ENCODE data around the gene HLA-DQA1.
"Not testable (repeated sequence)": the region's sequence is repeated elsewhere in the genome, so short reads cannot be mapped to it uniquely, and the experiment has no call there.

The HLA-DQA1 gene

DNA sequence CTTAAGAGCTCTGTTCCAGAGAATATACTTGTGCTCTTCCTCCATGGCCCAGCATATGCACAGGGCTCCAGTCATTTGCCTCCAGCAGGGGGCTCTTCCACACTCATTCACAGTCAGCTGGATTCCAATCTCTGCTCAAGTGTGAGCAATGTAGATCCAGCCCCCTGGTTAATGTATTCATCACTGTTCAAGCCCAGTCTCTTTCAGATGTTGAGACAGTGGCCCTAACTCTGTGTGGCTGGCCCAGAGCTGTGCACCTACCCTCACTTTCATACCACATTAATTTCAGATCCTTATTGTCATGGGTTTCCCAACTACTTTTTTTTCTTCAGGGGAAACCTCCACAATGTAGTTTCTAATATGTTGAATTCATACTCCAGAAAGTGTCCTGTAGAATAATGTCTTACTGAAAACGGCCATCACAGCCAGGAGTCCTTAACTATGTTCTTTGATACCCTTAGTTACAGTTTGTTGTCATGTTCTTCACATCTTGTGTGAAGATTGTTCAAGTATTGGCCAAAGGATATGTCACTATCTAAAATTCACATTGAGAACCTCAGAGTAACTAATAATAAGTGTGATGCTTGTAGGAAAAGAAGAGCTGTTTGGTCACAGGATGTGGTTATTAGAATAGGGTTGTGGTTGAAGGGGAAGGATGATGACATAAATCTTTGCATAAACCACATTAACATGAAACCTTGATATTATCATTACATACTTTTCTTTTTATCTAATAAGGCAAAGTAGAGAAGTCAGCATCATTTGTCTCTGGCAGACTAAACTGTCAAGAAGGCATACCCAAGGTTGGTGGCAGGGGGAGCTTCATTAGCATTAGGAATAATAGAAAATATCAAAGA lies 14.4 kb upstream of the HLA-DQA1 start:
- DNase-seq, result peak; percentile 21

DNA sequence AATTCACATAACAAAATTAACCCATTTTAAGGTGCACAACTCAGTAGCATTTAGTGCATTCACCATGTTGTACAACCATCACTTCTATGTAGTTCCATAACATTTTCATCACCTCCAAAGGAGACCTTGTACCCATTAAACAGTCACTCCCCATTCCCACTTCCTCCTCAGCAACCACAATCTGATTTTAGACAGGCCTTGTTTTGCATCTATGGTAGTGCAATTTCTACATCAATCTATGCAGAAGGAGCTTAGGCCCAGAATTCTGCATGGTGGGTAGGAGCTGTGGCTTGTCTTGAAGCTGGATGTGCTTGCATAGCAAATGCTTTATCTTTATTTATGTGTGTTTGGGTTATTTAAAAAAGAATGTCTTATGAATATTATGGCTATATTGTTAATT lies 13.5 kb upstream of the HLA-DQA1 start:
- DNase-seq, result no peak

DNA sequence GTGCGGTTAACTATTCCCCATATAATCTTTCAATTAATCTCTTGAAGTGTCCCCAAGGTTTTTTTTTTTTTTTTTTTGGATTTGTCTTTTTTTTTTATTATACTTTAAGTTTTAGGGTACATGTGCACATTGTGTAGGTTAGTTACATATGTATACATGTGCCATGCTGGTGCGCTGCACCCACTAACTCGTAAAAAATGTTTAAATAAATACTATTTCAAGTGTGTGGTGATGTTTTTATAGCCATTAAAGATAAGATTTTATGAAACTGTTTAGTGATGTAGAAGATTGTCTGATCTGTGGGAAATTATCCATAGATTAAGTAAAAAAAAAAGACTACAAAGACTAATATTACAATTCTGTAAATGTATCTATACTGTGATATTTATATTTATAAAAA lies 12.6 kb upstream of the HLA-DQA1 start:
- no peak for DNase-seq

DNA sequence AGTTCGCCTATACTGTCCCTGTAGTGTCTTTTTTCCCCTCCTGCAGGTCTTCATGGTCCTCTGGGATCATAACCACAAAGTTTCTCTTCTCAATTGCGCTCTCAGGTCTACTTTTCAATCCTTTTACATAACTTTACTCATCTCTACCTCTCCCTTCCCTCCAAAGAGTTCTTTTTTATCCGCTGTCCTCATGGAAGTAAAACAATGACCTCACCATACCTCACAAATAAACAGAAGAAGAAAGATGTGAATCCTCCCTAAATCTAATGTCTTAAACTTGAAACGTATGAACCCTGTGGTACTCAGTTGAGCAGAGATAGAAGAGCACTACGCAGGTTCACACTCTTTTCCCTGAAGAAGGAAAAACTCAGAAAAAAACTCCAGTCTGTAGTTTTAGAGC lies 12.1 kb upstream of the HLA-DQA1 start:
- no peak for DNase-seq

DNA sequence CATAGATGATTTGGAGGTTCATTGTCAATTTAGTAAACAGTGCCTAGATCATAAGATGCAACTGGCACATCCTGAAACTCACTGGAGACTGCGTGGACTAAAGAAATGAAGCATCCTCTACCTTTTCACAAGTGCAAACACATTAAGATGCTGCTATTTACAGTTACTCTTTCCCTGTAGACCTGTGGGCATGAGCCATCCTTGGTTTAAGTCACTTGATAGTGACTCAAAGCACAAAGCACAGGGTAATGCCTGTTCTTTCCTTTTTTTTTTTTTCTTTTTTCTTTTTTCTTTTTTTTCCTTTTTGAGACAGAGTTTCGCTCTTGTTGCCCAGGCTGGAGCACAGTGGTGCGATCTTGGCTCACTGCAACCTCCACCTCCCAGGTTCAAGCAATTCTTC lies 10.0 kb upstream of the HLA-DQA1 start:
- DNase-seq, result no peak

DNA sequence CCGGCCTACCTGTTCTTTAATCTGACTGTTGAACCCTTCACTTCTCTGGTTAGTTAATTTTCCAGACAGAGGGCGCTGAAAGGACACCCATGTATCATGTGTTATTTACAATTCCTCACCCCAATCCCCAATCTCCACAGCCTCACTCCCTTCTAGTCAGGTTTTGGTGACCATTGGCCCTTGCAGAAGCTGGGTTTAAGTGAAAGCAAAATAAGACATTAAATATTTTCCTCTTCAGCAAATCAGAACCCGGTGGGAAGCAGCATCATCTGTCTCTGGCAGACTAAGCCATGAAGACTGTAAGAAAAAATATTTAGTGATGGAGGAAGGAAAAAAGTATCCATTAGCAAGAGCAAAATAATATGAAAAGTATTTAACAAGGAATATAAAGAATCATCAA lies 9.4 kb upstream of the HLA-DQA1 start:
- DNase-seq, result no peak

DNA sequence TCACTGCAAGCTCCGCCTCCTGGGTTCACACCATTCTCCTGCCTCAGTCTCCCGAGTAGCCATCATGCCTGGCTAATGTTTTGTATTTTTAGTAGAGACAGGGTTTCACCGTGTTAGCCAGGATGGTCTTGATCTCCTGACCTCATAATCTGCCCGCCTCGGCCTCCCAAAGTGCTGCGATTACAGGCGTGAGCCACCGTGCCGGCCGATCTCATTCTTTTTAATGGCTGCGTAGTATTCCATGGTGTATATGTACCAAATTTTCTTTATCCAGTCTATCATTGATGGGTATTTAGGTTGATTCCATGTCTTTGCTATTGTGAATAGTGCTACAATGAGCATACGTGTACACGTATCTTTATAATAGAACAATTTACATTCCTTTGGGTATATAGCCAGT lies 7.4 kb upstream of the HLA-DQA1 start:
- not testable (repeated sequence) for DNase-seq

DNA sequence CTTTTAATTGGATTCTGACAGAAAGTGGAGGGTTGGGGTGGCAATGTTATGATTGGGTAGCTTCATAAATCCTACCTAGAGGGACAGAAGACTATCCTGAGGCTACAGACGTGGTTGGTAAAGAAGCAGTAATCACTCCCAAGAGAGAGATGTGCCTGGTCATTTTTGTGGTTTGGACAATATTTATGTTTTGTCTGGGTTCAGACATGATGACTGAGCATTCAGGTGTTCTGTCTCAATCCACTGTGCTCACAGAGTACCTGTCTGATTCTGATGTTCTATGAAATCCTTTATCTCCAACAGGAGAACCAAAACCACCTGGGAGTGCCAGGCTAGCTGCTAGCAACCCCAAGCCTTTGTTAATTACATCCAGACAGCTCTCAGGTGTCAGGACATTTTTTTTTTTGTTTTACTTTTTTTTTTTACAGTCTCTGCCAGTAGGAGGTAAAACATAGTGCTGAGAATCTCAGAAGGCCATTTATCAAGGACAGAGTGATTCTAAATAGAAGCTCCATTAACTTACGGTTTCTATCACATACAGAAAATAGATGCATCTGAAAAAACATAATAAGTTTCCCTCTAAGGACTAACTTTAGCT lies 1.6 kb upstream of the HLA-DQA1 start:
- DNase-seq, result no peak

DNA sequence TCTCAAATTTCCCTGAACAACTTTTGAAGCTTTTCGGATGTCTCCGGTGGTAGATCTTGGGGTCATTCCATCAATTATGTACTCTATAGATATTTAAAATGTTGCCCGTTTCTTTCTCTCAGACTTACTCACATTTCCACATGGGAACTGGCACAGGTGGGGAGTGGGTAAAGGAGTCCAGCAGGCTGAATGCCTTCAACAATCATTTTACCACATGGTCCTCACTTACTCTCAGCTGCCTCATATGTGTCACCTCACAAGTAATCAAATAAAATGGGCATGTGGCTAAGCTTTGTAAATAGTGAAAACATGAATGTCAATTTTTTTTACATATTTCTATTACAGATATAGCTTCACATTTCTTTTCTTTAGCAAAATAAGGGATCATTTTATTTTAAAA lies 677 bp downstream of the HLA-DQA1 start:
- DNase-seq, result no peak

DNA sequence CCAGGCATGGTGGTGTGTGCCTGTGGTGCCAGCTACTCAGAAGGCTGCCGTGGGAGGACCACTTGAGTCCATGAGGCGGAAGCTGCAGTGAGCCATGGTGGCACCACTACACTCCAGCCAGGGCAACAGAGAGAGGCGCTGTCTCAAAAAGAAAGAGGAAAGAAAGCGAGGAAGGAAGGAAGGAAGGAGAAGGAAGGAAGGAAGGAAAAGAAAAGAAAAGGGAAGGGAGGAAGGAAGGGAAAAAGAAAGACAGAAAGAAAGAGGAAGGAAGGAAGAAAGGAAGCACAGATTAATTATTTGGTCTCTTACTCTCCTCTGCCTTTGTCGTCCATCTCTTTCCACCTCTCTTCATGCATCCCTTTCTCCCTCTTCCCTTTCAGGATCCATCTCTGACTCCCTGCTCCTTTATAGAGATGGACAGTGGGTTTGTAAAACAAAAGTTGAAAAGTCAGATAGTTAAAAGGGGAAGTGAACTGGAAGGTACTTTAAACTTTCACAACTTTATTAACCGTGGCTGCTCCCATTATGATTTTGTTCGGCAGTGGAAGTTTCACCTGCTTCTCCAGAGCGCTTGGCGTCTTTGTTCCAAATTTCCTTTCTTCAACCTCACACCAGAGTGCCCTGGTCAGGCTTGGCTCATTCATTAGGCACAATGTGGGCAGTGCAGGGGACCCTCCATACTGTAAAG lies 1.5 kb downstream of the HLA-DQA1 start:
- no peak for DNase-seq

DNA sequence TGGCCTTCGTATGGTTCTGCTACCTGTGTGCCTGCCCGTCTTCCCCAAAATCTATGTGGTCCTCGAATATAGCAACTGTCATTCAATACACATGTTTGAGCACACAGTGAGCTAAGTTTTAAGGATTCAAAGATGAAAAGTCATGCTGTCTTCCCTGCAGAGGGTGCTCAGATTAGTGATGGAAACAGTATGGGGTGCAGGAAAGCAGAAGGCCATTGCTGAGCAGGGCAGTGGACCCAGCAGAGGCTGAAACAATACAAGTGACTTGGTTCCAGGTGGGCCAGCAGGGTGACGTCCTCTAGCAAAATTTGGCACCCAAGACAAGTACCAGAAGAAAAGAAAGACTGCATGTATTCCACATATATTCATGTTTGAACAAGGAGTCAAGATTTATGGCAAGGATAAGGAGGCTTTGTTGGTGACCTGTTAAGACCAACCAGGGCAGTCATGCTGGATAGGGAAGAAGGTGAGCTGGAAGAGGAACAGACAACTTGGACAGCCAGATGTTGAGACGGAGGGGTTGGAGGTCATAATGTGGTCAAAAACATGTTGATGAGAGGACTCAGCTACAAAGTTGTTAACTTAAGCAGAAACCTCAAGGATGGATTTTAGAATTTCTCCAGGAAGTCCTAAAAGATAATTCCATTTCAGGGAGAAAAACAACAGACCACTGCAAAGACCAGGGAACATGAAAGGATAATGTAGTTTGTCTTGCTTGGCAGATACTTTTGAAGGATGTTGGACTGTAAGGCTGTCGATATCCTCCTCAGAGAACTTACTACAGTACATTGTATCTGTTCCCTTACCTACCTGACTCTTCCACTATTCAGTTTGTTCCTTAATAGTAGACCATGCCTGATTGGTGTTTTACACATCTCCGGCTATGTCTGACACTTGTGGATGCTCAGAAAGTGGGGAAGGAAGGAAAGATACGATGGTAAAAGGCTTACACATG lies 2.5 kb downstream of the HLA-DQA1 start:
- no peak for DNase-seq

DNA sequence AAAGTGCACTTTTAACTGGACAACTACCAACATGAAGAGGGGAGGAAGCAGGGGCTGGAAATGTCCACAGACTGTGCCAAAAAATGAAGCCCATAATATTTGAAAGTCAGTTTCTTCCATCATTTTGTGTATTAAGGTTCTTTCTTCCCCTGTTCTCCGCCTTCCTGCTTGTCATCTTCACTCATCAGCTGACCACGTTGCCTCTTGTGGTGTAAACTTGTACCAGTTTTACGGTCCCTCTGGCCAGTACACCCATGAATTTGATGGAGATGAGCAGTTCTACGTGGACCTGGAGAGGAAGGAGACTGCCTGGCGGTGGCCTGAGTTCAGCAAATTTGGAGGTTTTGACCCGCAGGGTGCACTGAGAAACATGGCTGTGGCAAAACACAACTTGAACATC lies 3.9 kb downstream of the HLA-DQA1 start:
- DNase-seq, result no peak

DNA sequence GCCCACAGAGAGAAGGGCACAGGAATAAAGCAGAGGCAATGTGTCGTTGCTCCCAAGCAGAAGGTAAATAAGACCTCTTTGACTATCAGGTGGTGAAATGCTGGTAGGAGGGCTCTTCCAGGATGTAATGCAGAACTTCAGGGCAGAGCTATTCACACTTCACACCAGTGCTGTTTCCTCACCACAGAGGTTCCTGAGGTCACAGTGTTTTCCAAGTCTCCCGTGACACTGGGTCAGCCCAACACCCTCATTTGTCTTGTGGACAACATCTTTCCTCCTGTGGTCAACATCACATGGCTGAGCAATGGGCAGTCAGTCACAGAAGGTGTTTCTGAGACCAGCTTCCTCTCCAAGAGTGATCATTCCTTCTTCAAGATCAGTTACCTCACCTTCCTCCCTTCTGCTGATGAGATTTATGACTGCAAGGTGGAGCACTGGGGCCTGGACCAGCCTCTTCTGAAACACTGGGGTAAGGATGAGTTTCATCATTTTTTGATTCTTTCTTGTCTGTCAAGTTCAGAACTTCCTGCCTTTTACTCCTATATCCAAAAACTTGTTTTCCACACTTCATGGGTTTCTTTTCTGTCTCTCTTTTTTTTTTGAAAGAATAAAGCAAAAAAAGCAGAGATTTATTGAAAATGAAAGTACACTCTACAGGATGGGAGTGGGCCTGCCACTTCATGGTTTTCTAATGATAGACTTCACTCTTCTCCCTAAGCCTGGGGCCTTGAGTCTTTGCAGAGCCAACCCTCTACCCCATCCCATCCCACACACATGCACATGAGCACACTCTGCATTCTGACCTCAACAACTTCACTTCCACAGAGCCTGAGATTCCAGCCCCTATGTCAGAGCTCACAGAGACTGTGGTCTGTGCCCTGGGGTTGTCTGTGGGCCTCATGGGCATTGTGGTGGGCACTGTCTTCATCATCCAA lies 4.8 kb downstream of the HLA-DQA1 start:
- DNase-seq, result not testable (repeated sequence)

DNA sequence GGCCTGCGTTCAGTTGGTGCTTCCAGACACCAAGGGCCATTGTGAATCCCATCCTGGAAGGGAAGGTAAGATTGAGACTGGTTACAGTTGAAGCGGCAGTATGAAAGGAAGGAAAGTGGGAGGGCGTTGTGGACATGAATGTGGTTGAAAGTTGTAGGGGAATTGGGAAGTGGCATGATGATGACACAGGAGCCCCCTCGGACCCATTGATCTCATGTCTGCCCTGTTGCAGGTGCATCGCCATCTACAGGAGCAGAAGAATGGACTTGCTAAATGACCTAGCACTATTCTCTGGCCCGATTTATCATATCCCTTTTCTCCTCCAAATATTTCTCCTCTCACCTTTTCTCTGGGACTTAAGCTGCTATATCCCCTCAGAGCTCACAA lies 5.5 kb downstream of the HLA-DQA1 start:
- DNase-seq, result no peak

DNA sequence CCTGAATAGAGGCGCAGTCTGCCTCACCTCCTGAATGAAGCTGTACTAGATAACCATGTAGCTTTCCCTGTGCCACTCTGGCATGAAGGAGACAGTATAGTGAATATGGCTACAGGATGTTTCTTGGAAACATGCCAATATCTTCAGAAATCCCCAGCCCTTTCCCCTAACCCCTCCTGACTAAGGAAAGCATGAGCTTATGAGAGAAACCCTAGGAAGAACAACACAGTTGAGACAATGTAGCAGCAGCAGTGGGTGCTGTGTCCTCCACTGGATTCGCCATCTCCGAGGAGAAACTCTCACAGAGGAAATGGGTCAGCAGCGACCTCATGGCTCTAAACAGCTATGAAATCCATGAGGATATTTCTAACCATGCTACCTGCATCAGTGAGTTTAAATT lies 6.7 kb downstream of the HLA-DQA1 start:
- DNase-seq, result no peak

DNA sequence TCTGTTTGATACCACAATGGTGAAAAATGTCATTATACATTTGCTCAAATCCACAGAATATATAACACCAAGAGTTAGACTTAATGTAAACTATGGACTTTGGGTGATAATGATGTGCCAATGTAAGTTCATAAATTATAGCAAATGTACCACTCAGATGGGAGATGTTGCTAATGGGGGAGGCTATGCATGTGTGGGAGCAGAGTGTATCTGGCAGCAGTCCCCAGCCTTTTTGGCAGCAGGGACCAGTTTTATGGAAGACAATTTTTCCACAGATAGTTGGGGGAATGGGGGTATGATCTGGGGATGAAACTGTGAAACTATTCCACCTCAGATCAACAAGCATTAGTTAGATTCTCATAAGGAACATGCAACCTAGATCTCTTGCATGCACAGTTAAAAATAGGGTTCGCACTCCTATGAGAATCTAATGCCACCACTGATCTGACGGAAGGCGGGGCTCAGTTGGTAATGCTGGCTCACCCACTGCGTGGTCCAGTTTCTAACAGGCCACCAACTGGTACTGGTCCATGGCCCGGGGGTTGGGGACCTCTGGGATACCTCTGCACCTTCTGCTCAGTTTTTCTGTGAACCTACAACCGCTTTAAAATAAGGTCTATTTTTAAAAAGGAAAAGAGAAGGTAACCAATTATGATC lies 8.0 kb downstream of the HLA-DQA1 start:
- DNase-seq, result no peak

DNA sequence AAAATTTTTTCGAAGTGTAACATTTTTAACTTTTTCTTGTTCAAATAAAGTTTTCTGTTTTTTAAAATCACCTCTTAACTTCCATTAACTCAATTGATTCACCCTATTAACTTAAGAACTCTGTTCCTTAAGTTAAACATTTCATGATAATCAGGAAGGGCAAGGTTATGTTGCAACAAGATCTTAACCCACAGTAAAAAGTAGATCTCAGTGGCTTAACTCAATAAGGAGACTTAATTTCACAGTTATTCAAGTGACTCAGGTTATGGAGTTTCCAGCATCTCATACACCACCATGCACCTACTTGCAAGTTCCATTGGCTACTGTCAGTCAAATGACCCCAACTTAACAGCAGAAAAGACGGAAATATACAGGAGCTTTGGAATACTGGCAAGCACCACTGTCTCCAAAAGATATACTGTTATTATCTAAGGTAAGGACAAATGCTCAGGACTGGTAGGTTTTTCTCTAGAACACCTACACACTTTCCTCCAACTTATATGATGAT lies 18.1 kb downstream of the HLA-DQA1 start:
- DNase-seq, result no peak

DNA sequence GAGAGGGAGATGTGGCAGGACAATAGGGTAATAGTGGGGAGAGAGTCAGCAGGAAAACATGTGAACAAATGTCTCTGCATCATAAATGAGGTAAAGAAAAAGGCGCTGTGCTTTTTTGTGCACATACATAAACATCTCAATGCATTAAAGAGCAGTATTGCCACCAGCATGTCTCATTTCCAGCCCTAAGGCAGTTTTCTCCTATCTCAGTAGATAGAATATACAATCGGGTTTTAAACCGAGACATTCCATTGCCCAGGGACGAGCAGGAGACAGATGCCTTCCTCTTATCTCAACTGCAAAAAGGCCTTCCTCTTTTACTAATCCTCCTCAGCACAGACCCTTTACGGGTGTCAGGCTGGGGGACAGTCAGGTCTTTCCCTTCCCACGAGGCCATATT lies 20.1 kb downstream of the HLA-DQA1 start:
- not testable (repeated sequence) for DNase-seq

DNA sequence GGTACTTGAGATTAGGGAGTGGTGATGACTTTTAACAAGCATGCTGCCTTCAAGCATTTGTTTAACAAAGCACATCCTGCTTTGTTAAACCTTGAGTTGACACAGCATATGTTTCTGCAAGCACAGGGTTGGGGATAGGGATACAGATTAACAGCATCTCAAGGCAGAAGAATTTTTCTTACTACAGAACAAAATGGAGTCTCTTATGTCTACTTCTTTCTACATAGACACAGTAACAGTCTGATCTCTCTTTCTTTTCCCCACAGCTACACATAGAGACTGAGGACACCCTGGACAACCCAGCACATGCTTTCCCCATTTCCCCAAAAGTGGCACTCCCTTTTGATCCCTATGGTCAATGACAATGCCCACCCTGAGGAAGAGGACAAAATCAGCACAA lies 20.6 kb downstream of the HLA-DQA1 start:
- DNase-seq, result not testable (repeated sequence)

DNA sequence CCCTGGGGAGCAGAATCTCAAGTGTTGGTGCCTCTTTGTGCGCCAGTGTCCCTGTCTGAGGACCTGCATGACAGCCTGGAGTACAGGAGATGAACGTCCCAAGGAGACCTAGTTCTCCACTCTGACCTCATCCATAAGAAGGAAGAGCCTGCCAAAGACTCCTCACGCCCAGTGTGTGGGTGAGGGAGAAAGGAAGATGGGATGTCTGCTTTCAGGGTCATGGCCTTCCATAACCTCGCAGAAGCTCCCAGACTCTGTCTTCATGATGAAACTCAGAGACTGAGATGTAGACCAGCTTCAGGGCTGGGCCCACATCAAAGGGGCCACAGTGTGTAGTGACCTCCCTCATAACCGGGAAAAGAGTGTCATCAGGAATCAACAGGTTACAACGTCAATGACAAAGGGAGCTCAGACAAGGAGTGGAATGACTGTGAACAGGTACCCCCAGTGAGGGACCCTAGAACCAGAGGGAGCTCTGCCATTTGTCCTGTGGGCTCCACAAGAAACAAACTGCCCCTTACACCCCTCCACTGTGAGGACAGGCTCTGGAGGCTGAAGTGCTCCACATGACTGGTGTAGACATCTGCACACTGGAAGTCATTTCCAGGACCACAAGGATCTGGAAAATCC lies 21.2 kb downstream of the HLA-DQA1 start:
- DNase-seq, result no peak
